GM19438 (cell line): Measurements from ENCODE around the gene YLPM1.

Experiments used
- ATAC-seq: cut with Tn5 transposase; IDR thresholded peaks from one replicate; pipeline ENCODE4 v1.9.1; 2021; ENCODE audit warnings: low read depth; ENCODE audit not compliant: unreplicated experiment

YLPM1 gene

DNA sequence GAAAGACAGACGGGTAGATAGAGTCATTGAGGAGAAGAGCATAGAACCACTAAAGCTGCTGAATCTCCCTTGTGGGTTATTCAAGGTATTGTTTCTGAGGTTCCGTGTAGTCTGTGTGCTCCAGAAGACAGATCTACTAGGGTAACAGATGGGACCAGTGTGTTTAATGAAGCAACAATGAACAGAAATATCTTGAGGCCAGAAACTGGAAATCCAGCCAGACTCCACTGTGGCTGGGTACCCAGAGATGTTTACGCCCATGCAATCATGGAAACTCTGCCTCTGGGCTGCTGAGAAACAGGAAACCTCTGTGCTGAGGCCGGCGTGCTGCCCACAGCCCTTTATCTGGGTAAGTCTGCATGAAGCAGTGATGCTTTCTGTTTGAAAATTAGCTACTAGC is 104.6 kb downstream of the YLPM1 start:
- no peak for ATAC-seq

DNA sequence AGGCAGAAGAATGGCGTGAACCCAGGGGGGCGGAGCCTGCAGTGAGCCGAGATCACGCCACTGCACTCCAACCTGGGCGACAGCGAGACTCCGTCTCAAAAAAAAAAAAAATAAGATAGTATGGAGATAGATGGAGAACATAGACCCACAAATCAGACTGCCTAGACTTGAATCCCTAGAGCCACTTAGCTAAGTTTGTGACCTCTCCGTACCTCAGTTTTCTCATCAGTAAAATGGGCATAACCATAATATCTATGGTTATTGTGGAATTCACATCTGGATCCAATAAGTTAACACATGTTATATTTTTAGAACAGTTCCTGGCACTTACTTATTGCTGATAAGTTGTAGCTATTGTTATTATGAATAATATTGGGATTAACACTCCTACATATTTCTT is 105.6 kb downstream of the YLPM1 start:
- no peak for ATAC-seq

DNA sequence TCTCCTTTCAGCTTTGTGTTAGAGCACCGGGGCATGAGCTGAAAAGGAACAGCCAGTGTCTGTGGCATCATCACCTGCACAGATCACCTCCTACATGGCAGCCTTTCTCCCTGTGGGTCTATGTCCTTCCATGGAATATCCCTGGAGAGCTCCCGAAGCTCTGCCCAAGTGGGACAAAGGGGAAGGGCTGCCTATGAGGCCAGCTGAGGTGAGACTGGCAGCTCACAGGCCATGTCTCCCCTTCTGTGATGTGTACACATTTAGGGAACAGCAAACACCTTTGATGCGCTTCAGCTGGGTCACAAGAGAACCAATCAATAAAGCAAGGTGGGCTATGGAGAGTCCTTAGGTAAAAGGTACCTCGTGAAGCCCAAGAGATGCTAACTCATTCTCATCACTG is 108.7 kb downstream of the YLPM1 start:
- no peak for ATAC-seq

DNA sequence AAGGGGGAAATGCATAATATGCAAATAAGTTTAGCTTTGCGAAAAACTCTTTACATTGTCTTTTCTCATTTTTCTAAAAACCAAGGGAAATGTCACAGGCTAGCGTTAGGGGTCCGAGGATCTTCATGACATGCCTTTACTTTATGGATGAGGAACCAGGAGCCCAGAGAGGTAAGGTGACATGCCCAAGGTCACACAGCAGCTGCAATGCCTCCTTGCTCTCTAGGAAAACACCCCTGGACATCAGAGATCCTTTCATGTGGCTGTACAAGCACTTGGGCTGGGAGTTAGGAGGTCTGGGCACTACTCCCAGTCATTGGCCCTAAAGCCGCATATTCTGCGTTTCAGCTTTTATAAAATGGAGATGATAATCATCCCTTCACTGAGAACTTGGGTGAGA is 112.1 kb downstream of the YLPM1 start:
- no peak for ATAC-seq

DNA sequence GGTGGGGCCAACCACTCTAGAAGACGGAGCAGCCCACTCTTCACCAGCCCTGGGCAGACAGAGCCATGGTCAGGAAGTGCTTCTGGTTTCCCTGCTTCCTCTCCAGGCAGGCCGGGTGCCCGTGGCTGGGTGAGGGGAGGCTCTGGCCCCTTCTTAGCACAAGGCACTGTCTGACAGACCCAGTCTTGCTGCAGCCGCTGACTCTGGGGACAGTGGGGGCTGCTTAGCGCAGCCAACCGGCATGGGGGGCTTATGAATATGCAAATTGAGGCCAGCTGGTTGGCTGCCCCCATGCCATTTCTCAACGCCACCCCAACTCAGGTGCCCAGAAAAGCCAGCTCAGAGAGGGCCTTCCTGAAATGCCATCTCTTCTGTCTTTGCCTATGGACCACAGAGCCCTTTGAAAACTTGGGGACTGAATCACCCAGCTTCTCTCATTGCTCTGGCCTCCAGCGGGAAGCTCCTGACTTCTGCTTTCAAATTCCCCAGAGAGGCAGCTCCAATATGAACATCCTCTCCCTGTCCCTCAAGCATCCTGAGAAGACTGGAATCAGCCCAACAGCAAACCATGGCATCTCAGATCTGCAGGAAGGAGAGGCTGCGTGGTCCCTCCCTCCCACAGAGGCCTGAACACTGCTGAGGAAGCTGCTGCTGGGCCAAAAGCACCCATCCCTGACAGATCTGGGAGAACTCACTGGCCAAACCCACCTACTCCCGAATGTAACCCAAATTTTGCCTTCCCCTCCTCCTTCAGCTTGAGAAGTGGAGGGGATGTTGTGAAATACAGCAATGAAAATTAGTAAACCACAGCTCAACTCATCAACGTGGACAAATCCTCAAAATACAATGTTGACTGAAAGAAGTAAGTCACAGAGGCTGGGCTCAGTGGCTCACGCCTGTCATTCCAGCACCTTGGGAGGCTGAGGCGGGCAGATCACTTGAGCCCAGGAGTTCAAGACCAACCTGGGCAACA is 113.1 kb downstream of the YLPM1 start, which contains the start of gene PROX2:
PROX2 (minus strand) TSS at position 205 of the 973 bp plus-strand sequence. CDS start 12,311 bp downstream, outside the sequence.
- no peak for ATAC-seq

DNA sequence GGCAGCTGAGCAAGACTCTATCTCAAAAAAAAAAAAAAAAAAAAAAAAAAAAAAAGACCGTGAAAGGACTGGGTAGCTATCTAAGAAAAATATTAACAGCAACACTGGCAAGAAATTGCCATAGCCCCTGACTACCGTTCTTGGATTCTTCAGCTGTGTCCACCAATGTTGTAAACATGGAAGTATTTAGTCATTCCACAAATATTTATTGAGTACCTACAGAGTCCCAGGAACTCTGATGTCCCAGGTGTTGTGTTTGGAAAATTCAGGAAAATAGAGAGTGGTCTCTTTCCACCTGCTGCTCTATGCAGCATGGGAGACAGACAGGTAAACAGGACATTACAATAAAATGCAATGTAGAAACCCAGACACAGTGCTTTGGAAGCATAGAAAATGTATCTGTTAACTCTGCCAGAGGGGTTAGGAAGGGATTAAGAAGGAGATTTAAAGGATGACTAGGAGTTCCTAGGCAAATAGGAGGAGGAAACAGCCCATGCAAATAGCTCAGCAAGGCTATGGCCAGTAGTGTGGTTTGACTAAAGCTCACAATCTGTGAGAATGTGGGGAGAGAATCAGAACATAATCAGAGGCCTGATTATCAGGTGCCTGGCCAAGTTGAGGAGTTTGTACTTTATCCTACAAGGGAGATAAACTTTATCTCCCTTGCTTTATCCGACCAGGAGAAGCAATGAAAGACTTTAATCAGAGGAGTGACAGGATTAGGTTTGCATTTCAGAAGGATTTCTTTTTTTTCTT is 116.5 kb downstream of the YLPM1 start:
- no peak for ATAC-seq

DNA sequence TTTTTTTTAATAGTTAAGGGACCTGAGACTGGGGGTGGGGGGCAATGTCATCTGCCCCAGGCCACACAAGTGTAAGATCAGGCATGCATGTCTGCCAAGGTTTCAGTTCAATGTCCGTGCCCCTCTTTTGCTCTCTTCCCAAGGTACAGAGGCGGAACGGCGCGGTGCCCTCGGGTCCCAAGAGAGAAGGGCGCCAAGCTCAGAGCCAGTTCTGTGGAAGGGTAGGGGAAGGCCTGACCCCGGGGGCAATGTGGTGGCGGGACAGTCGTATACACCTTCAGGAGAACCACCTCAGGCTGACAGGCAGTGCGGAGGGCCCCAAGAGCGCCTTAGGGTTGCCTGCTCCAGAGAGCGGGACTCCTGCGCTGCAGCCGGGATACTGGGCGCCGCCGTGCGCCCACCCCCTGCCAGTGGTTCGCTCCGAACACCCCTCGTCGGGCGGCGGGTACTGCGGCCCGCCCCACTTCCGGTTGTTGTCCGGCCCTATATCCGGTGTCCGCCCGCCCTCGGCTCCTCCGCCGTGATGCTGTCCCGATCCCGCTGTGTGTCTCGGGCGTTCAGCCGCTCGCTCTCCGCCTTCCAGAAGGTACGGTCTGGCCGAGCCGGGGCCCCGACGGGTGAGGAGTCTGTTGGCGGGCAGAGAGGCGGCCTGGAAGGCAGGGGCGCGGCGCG is 118.5 kb downstream of the YLPM1 start, which contains the start of gene DLST:
DLST (plus strand) TSS at position 486 of the 672 bp plus-strand sequence; CDS start at position 524, 38 bp downstream.
- peak; percentile 85 for ATAC-seq

DNA sequence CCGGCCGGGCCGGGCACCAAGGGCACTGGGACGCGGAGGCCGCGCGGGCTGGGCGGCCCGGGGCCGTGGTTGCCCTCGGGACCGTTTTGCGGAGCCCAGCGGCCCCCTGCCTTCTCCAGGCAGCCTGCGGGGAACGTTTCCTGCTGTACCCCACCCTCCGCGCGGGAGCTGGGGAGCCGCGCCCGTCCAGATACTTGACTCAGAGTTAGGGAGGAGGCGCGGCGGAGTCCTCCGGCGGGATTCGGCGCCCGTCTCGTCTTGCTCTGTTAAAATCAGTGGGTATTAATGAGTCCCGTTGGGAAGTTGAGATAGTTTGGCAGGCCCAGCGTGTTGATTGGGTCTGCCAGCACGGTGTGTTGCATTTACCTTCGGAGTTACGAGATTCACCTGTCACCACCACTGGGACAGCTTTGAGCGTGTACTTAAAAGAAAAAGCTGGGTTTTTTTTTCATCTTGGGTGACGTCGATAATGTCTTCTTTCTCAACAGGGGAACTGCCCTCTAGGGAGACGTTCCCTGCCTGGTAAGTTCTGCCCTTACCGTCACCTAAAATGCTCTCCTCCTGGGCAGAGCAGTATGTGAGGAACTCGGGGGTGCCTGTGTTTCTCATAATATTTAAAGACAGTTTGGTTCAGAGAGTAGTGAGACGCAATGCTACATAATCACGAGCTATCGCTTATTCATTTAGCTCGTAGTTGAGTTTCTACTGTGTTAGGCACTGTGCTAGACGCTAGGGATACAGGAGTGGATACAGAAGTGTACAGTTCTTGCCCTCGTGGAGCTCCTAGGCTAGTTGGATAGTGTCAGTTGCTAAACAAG is 119.2 kb downstream of the YLPM1 start:
- ATAC-seq, result peak; percentile 43
